B cell (primary cell): ENCODE data around the gene ATXN7. TPM values are rescaled to one million over a fixed set of nuclear protein-coding genes. Genes with fewer than 3 reads are reported as not detected.

ENCODE experiments used
- ATAC-seq: fragments of 200-7000 bp; cut with Tn5 transposase; one replicate; pipeline ENCODE4 v1.10.0; 2021; ENCODE audit warnings: low read depth, mild to moderate bottlenecking, moderate number of reproducible peaks, moderate library complexity
- CTCF ChIA-PET: fragments of 350-600 bp; sonication (Branson Sonifier 250); formaldehyde crosslinking; loops from one replicate; lab custom pipeline; 2021; ENCODE audit warnings: antibody characterized with exemption, inconsistent platforms; lab: Charles Lee
- POLR2A ChIA-PET: fragments of 350-600 bp; sonication (Branson Sonifier 250); formaldehyde crosslinking; loops from one replicate; lab custom pipeline; 2021; ENCODE audit warnings: antibody characterized with exemption; lab: Charles Lee
- DNase-seq: peaks from one replicate; pipeline ENCODE4 v3.0.0; 2013
- H2AFZ ChIP-seq: 2 replicates; pipeline ENCODE4 v1.6.1; 2012; ENCODE audit warnings: mild to moderate bottlenecking, low read depth, low read length; ENCODE audit not compliant: insufficient read depth, poor library complexity, severe bottlenecking
- H3K27ac ChIP-seq, 2 donors: 1 replicate in 1 of 2; 2 replicates in 1 of 2; pipeline ENCODE4 v1.5.1; 2012 to 2013; ENCODE audit warnings: low read length in 2 of 2, mild to moderate bottlenecking in 2 of 2, moderate library complexity in 1 of 2
- H3K27me3 ChIP-seq, 4 experiments: fragments of 200-600 bp in 1 of 4; sonication (generic) in 1 of 4; replicated peaks in 1 of 4; 1 replicate in 2 of 4; 2 replicates in 2 of 4; pipeline versions ENCODE4 v1.6.1 to v1.7.0; 2013 to 2016; ENCODE audit warnings: low read length in 3 of 4, mild to moderate bottlenecking in 2 of 4, mixed read lengths in 1 of 4, moderate library complexity in 1 of 4; ENCODE audit not compliant: insufficient read depth in 4 of 4, control insufficient read depth in 3 of 4; ENCODE audit errors: control extremely low read depth in 1 of 4
- H3K36me3 ChIP-seq, 2 experiments: replicated peaks in 1 of 2; 1 replicate in 1 of 2; 2 replicates in 1 of 2; pipeline versions ENCODE4 v1.6.1 to v1.7.1; 2013; ENCODE audit warnings: low read length in 1 of 2; ENCODE audit not compliant: insufficient read depth in 2 of 2, control insufficient read depth in 1 of 2; ENCODE audit errors: control extremely low read depth in 1 of 2, extremely low read depth in 1 of 2
- H3K4me1 ChIP-seq, 2 donors: fragments of 200-600 bp in 1 of 2; sonication (generic) in 1 of 2; 1 replicate in 1 of 2; 2 replicates in 1 of 2; pipeline versions ENCODE4 v1.5.1 to v1.6.1; 2013 to 2017; ENCODE audit warnings: low read length in 2 of 2; ENCODE audit not compliant: control insufficient read depth in 2 of 2, insufficient read depth in 2 of 2
- H3K4me2 ChIP-seq: replicated peaks from 2 replicates; pipeline ENCODE3; 2012; ENCODE audit warnings: mild to moderate bottlenecking, low read depth, low read length; ENCODE audit not compliant: poor library complexity, severe bottlenecking
- H3K4me3 ChIP-seq, 5 experiments: fragments of 200-600 bp in 1 of 5; sonication (generic) in 1 of 5; 1 replicate in 3 of 5; 2 replicates in 2 of 5; pipeline versions ENCODE4 v1.5.1 to v1.7.0; 2011 to 2016; ENCODE audit warnings: low read length in 4 of 5, mild to moderate bottlenecking in 4 of 5, low read depth in 2 of 5, control low read depth in 1 of 5, moderate library complexity in 1 of 5; ENCODE audit not compliant: insufficient read depth in 1 of 5; ENCODE audit errors: control extremely low read depth in 1 of 5, extremely low read depth in 1 of 5
- H3K79me2 ChIP-seq: fragments of 200-600 bp; sonication (generic); one replicate; pipeline ENCODE4 v1.6.0; 2016; ENCODE audit warnings: low read length; ENCODE audit not compliant: control insufficient read depth, insufficient read depth
- H3K9ac ChIP-seq: fragments of 200-600 bp; sonication (generic); 2 replicates; pipeline ENCODE4 v1.6.1; 2017; ENCODE audit warnings: mild to moderate bottlenecking, low read length, moderate library complexity
- H3K9me3 ChIP-seq, 3 donors: one replicate each; pipeline versions ENCODE4 v1.6.1 to v1.7.1; 2013; ENCODE audit warnings: low read length in 2 of 3; ENCODE audit not compliant: control insufficient read depth in 2 of 3, insufficient read depth in 1 of 3; ENCODE audit errors: control extremely low read depth in 1 of 3
- H4K20me1 ChIP-seq: 2 replicates; pipeline ENCODE4 v1.6.0; 2012; ENCODE audit warnings: mild to moderate bottlenecking, low read length; ENCODE audit not compliant: insufficient read depth, control insufficient read depth, poor library complexity, severe bottlenecking
- H3K27ac Mint-ChIP-seq: one replicate; pipeline ENCODE4 v1.8.0; 2021; ENCODE audit warnings: mixed read lengths
- H3K27me3 Mint-ChIP-seq: one replicate; pipeline ENCODE4 v1.8.0; 2021; ENCODE audit warnings: mixed read lengths
- H3K4me1 Mint-ChIP-seq: one replicate; pipeline ENCODE4 v1.8.0; 2021; ENCODE audit warnings: mixed read lengths
- H3K4me3 Mint-ChIP-seq: one replicate; pipeline ENCODE4 v1.8.0; 2021; ENCODE audit warnings: mixed read lengths
- H3K9me3 Mint-ChIP-seq: one replicate; pipeline ENCODE4 v1.8.0; 2022; ENCODE audit warnings: mixed read lengths; ENCODE audit not compliant: insufficient read depth
- EZH2 ChIP-seq: IDR thresholded peaks from 2 replicates; pipeline ENCODE4 v1.6.1; 2012; ENCODE audit warnings: borderline replicate concordance, low read depth, mild to moderate bottlenecking, moderate library complexity, low read length; ENCODE audit not compliant: insufficient read depth, poor library complexity, severe bottlenecking
- WGBS: methylation state at CpG from one replicate; pipeline ENCODE4 v1.1.5; 2013; ENCODE audit warnings: missing lambda C conversion rate; ENCODE audit not compliant: insufficient coverage; 5-methylcytosine and 5-hydroxymethylcytosine counted together
- intact Hi-C: fragments of 100-400 bp; cut with micrococcal nuclease; formaldehyde crosslinking; loops from one replicate; pipeline ENCODE4 v1.10.0; 2022
- polyA plus RNA-seq: library from polyadenylated mRNA; depleted of rRNA; stranded (reverse); fragments of >200 nt; gene quantifications from 2 replicates; pipeline ENCODE4 v1.2.3, GENCODE V29; 2012
- total RNA-seq, 2 donors: library from RNA; stranded (reverse); fragments of 120-200 nt in 1 of 2; gene quantifications; 1 replicate in 1 of 2; 2 replicates in 1 of 2; pipeline versions ENCODE4 v1.2.3 to v1.2.4, GENCODE V29; 2013 to 2022
- TF ChIP-seq, protein P1 (sequence below): fragments of 200-600 bp; IDR thresholded peaks from one replicate; pipeline ENCODE4 v1.8.0; 2022; ENCODE audit warnings: antibody characterized with exemption, mild to moderate bottlenecking

ATXN7 gene
- total and polyA plus RNA-seq, 2 donors (not counting 1 experiment from before 2014, with no cell fraction given), result 18.1 to 74.3 TPM

DNA sequence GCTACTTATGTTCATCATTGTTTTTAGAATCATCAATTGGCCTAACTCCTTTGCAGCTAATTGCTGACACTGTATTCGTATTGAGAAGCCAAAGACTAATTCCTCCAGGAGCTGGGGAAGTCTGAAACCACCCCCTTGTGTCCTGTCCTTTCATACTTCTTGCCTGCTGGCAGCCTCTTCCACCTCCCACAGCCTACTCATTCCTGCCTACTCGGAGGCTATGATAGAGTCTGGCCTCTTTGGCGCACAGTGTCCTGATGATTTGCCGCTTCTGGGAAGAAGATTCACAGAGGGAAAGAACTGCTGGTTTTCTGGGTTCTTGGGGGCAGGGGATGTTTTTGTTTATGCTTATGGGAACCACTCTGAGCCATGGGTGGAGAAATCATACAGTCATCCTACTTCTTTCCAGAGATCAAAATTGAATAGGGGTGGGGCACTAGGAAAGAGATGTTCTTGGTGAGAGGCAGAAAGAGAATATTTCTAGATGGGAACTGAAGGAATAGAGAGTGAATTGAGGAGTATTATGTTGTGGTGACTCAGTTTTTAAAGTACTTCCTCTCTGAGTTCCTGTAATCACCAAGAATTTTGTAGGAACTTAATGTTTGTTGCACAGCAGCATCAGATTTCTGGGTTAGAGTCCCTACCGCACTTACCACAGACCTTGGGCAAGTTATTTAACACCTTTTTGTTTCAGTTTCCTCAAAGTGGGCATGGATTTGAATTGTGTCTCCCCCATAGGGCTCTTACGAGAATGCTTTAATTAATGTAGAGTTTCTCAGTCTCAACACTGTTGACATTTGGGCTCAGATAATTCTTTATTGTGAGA is 70.6 kb downstream of the ATXN7 start:
- Mint-ChIP-seq H3K4me3 (peak overlapping the region; percentile 79), H3K4me1 (peaks cover 69% of the 10 kb centered on the region), H3K27me3 (no peaks in the 10 kb centered on the region), H3K27ac (peak overlapping the region; percentile 92), H3K9me3 (no peaks in the 10 kb centered on the region)
- no peaks in the 10 kb centered on the region for H3K36me3 ChIP-seq
- 83% methylated on average over 5 of the region's 6 CpGs for WGBS
- peaks cover 30% of the 10 kb centered on the region for H4K20me1 ChIP-seq
- peak overlapping the region; percentile 57 for H3K4me2 ChIP-seq
- H2AFZ ChIP-seq, result no peak overlapping the region
- H3K27ac ChIP-seq, result peak overlapping the region; percentile 37 to 51
- H3K9ac ChIP-seq, result peak overlapping the region; percentile 4
- intact Hi-C loops, result no loop called here
- DNase-seq (peak; percentile 33), ATAC-seq (no peak)
- no peak for TF ChIP-seq EZH2
- TF ChIP-seq, protein P1, sequence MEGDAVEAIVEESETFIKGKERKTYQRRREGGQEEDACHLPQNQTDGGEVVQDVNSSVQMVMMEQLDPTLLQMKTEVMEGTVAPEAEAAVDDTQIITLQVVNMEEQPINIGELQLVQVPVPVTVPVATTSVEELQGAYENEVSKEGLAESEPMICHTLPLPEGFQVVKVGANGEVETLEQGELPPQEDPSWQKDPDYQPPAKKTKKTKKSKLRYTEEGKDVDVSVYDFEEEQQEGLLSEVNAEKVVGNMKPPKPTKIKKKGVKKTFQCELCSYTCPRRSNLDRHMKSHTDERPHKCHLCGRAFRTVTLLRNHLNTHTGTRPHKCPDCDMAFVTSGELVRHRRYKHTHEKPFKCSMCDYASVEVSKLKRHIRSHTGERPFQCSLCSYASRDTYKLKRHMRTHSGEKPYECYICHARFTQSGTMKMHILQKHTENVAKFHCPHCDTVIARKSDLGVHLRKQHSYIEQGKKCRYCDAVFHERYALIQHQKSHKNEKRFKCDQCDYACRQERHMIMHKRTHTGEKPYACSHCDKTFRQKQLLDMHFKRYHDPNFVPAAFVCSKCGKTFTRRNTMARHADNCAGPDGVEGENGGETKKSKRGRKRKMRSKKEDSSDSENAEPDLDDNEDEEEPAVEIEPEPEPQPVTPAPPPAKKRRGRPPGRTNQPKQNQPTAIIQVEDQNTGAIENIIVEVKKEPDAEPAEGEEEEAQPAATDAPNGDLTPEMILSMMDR, result no peak
- H3K4me3 ChIP-seq, result peak overlapping the region in 1 of 5 experiments; percentile 17
- ChIA-PET POLR2A (interaction anchor here (0.6 kb wide), 1 partner anchor 22 kb away, joined by 8 read pairs; no protein-coding TSS in a partner anchor), CTCF (interaction anchor here (0.9 to 5.4 kb wide), 4 partner anchors 17 to 29 kb away, joined by 3 to 28 read pairs (median 4); no protein-coding TSS in a partner anchor)
- peaks cover 89% of the 10 kb centered on the region for H3K79me2 ChIP-seq
- H3K4me1 ChIP-seq, result peaks cover 41 to 45% of the 10 kb centered on the region in 2 donors
- no peaks in the 10 kb centered on the region for H3K9me3 ChIP-seq
- no peaks in the 10 kb centered on the region for H3K27me3 ChIP-seq

DNA sequence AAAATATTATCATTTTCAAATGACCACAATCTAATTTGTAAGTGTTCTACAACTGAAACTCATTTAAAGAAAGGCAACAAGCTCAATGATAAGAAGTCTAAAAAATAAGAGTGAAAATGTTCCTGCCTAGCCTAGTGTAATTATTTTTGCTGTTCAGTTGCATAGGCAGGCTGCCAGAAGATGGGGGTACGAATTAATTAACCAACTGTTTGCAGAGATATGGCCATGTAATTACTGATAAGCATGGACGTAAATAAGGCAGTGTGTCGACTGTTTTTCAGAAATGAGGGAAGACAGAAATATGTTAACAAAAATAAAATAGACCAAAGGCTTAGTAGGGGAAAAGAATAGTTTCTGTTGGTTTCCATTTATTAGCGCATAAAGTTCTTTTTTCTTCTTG is 73.3 kb downstream of the ATXN7 start:
- intact Hi-C loops, result no loop called here
- H3K4me2 ChIP-seq, result no peak overlapping the region
- POLR2A ChIA-PET, result interaction anchor here (0.8 kb wide), 1 partner anchor 9 kb away, joined by 3 read pairs; no protein-coding TSS in a partner anchor

More for the DNA sequence above, 73.3 kb downstream of the ATXN7 start:
- no peak for TF ChIP-seq EZH2
- TF ChIP-seq, protein P1, result no peak
- CTCF ChIA-PET, result interaction anchor here (1.4 to 5.4 kb wide), 2 partner anchors 9 to 25 kb away, joined by 5 to 28 read pairs; no protein-coding TSS in a partner anchor
- H3K9me3 Mint-ChIP-seq, result no peaks in the 10 kb centered on the region
- Histone ChIP-seq H3K9ac (no peak overlapping the region), H3K36me3 (peaks cover 0 to 3% of the 10 kb centered on the region in 2 experiments), H2AFZ (no peak overlapping the region), H4K20me1 (peaks cover 44% of the 10 kb centered on the region), H3K27me3 (no peaks in the 10 kb centered on the region), H3K79me2 (peaks cover 89% of the 10 kb centered on the region), H3K4me3 (no peak overlapping the region), H3K27ac (peak overlapping the region in 1 of 2 donors; percentile 25), H3K9me3 (no peaks in the 10 kb centered on the region), H3K4me1 (peaks cover 41 to 45% of the 10 kb centered on the region in 2 donors)
- H3K4me1 Mint-ChIP-seq, result peaks cover 56% of the 10 kb centered on the region
- WGBS, result 94% methylated on average over 2 of the region's 4 CpGs
- no peak for DNase-seq
- no peak overlapping the region for H3K4me3 Mint-ChIP-seq
- H3K27ac Mint-ChIP-seq, result no peak overlapping the region
- H3K27me3 Mint-ChIP-seq, result no peaks in the 10 kb centered on the region
- ATAC-seq, result no peak
